Measurements from ENCODE around the gene DHX36.

The DHX36 gene

DNA sequence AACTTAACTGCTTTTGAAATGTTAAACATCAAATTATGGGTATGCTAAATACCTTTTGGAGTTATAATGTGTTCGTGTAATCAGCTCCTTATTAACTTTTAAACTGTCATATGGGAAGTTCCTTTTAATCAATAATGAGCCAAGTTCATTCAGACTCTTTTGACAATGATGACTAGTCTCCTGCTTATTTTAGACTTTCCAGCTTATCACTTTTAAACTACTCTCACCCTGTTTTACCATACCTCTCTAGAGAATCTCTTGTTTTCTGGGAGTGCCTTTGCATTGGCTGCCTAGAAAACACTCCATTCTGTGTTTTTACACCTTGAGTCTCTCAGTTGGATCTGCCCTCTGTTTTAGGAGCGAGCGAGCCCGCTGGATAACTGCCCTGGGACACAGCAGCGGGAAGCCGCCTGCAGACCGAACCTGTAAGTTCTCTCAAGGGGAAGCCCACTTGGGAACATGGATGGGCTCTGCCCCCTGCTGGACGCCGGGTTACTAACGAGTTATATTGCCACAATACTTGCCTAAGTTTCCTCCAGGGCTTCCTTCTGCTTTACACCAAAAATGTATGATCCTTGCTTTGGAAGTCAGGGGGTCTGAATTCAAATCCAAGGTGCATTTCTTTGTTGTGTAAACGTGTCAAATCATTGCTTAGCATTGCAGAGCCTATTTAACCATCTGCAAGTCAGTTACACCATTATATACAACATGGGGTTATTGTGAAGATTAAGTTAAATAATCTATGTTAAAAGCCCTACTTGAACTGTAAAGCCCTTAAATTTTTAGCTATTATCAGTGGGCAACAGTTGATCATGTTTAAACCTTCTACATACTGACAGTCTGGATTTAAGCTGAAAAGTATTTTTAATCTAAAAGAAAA lies 71.3 kb downstream of the DHX36 start:
- TF ChIP-seq CTCF (IDR thresholded peaks at IDR 0.05) = peak; percentile 87

GRCh38 chr3:154251610-154252009 lies 72.7 kb downstream of the DHX36 start:
- TF ChIP-seq CTCF (IDR thresholded peaks at IDR 0.05) = no peak

GRCh38 chr3:154250291-154250690 lies 74.0 kb downstream of the DHX36 start:
- TF ChIP-seq CTCF (IDR thresholded peaks at IDR 0.05) = no peak

GRCh38 chr3:154247806-154248415 lies 76.4 kb downstream of the DHX36 start:
- no peak for TF ChIP-seq CTCF (IDR thresholded peaks at IDR 0.05)

DNA sequence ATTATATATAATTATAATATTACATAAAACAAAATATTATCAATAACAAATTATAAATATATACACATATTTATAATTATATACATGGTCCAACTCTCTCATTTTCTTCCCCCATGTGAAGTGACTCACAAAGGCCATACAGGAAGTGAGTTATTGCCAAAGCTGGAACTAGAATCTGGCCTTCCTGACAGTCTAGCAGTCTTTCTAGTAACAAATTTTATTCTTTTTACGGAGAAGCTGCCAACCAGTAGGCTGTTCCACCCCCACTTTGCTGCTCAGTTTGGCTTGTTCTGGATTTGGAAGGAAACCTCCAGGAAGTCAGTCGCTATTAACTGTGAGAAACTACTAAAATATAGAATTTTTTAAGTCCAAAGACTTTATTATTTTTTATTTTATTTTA lies 79.6 kb downstream of the DHX36 start:
- no peak for TF ChIP-seq CTCF (IDR thresholded peaks at IDR 0.05)

GRCh38 chr3:154243353-154243752 lies 80.9 kb downstream of the DHX36 start:
- TF ChIP-seq CTCF (IDR thresholded peaks at IDR 0.05) = no peak

DNA sequence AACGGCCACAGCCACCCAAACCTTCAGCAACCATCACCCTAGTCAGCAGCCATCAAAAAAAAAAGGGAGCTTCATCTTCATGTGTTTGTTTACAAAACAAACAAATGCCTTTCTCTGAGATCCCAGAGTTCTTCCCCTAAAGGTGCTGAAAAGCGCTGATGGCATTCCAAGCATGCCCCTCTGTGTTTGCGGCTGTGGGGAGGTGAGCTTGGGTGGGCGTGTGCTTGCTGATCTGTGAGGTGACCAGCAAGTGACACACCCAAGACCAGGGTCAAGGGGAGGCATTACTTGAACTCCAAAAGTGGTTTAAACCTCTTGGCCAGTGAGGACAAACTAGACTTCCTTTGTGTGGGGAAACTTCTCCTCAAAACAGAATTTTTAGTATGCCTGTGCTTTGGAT lies 81.5 kb downstream of the DHX36 start:
- no peak for TF ChIP-seq CTCF (IDR thresholded peaks at IDR 0.05)

Measured in LNCAP (cell line).